Panc1 (cell line): Measurements from ENCODE around the gene APCDD1L. TPM values are rescaled to one million over a fixed set of nuclear protein-coding genes. Genes with fewer than 3 reads are reported as not detected.

Source experiments
- ATAC-seq: fragments of 200-7000 bp; cut with Tn5 transposase; 2 replicates; pipeline ENCODE4 v1.9.1; 2020; ENCODE audit warnings: mild to moderate bottlenecking, moderate library complexity
- BruUV-seq: library from RNA; stranded (reverse); fragments of 400-500 nt; replicated peaks from 2 replicates; lab custom pipeline; 2021; lab: Mats Ljungman, UMichigan
- CTCF ChIA-PET: fragments of 300-600 bp; sonication (Branson Sonifier 250); formaldehyde crosslinking; loops from one replicate; lab custom pipeline; 2022; ENCODE audit warnings: antibody characterized with exemption; lab: Charles Lee
- POLR2A ChIA-PET: fragments of 300-600 bp; sonication (Branson Sonifier 250); formaldehyde crosslinking; loops from one replicate; lab custom pipeline; 2022; ENCODE audit warnings: antibody characterized with exemption; lab: Charles Lee
- DNase-seq: peaks from one replicate; pipeline ENCODE4 v3.0.0-alpha.2; 2010; ENCODE audit warnings: low read depth, low spot score
- H3K27ac ChIP-seq: 2 replicates; pipeline ENCODE4 v1.5.1; 2011; ENCODE audit warnings: mild to moderate bottlenecking, low read length, inconsistent platforms
- H3K27me3 ChIP-seq: fragments of 200-500 bp; sonication (Bioruptor generic); 2 replicates; pipeline ENCODE4 v1.6.0; 2014; ENCODE audit warnings: low read length, inconsistent platforms; ENCODE audit not compliant: control insufficient read depth, insufficient read depth
- H3K36me3 ChIP-seq: fragments of 200-500 bp; sonication (Bioruptor generic); 2 replicates; pipeline ENCODE4 v1.5.1; 2014; ENCODE audit warnings: inconsistent platforms, mild to moderate bottlenecking, low read length, moderate library complexity; ENCODE audit not compliant: control insufficient read depth, insufficient read depth
- H3K4me1 ChIP-seq: 2 replicates; pipeline ENCODE4 v1.5.1; 2011; ENCODE audit warnings: inconsistent platforms, mild to moderate bottlenecking, low read length, moderate library complexity; ENCODE audit not compliant: control insufficient read depth, insufficient read depth
- H3K4me3 ChIP-seq, 2 experiments: 2 replicates each; pipeline ENCODE4 v1.5.1; 2011 to 2012; ENCODE audit warnings: low read depth in 2 of 2, low read length in 2 of 2, mild to moderate bottlenecking in 2 of 2, inconsistent platforms in 1 of 2, moderate library complexity in 1 of 2
- H3K9me3 ChIP-seq: fragments of 200-500 bp; sonication (Bioruptor generic); 2 replicates; pipeline ENCODE4 v1.5.1; 2014; ENCODE audit warnings: low read depth, mild to moderate bottlenecking, inconsistent platforms, low read length, moderate library complexity; ENCODE audit not compliant: control insufficient read depth, insufficient read depth
- CTCF ChIP-seq: fragments of 450-650 bp; IDR thresholded peaks from 2 replicates; pipeline ENCODE4 v1.5.1; 2017; ENCODE audit warnings: mild to moderate bottlenecking
- POLR2AphosphoS5 ChIP-seq: IDR thresholded peaks from 2 replicates; pipeline ENCODE4 v1.6.1; 2012; ENCODE audit warnings: mild to moderate bottlenecking, low read depth, low read length, moderate library complexity
- REST ChIP-seq, 2 experiments: IDR thresholded peaks; 2 replicates each; pipeline ENCODE4 v1.6.1; 2011 to 2012; ENCODE audit warnings: low read depth in 2 of 2, control low read depth in 1 of 2, low read length in 1 of 2, mild to moderate bottlenecking in 1 of 2, moderate library complexity in 1 of 2; ENCODE audit not compliant: insufficient read depth in 1 of 2
- SIN3A ChIP-seq: IDR thresholded peaks from 2 replicates; pipeline ENCODE4 v1.6.1; 2012; ENCODE audit warnings: low read depth, mild to moderate bottlenecking, low read length, moderate library complexity, borderline replicate concordance; ENCODE audit not compliant: insufficient read depth
- TCF7L2 ChIP-seq: IDR thresholded peaks from 2 replicates; pipeline ENCODE4 v1.6.1; 2011; ENCODE audit warnings: mild to moderate bottlenecking, low read depth, low read length, inconsistent platforms
- in situ Hi-C: cut with HindIII; loops from 2 replicates; pipeline ENCODE4 v1.10.0; 2016; ENCODE audit warnings: low sequenced_read_pairs, low pct_unique_long_range_greater_than_20kb
- intact Hi-C: fragments of 100-400 bp; cut with micrococcal nuclease; formaldehyde crosslinking; loops from one replicate; pipeline ENCODE4 v1.10.0; 2022; ENCODE audit not compliant: unreplicated experiment
- total RNA-seq: library from RNA; stranded (reverse); gene quantifications from one replicate; pipeline ENCODE4 v1.2.1, GENCODE V29; 2021; ENCODE audit not compliant: unreplicated experiment

APCDD1L gene
- total RNA-seq, 1 experiment from 2014 or later = 0.62 TPM

- Histone ChIP-seq H3K9me3 (no peaks in the 10 kb centered on the region), H3K36me3 (no peaks in the 10 kb centered on the region), H3K4me3 (no peak overlapping the region), H3K4me1 (peaks cover 7% of the 10 kb centered on the region), H3K27ac (no peak overlapping the region), H3K27me3 (no peaks in the 10 kb centered on the region)
- in situ Hi-C loops = no loop called here
- intact Hi-C loops = no loop called here
- no TSS peak for BruUV-seq
- POLR2A ChIA-PET = no interaction called here
- CTCF ChIA-PET = no interaction called here
- TF ChIP-seq TCF7L2 = no peak
- no peak for ATAC-seq
- no peak for DNase-seq
Measured at GRCh38 chr20:58545565-58546415, 30.6 kb upstream of the APCDD1L start.

- H3K27me3 ChIP-seq = no peaks in the 10 kb centered on the region
- H3K27ac ChIP-seq = no peak overlapping the region
- intact Hi-C loops (no loop called here), in situ Hi-C loops (no loop called here)
- ChIA-PET POLR2A (no interaction called here), CTCF (no interaction called here)
- DNase-seq (no peak), ATAC-seq (no peak)
- no TSS peak for BruUV-seq
- no peaks in the 10 kb centered on the region for H3K36me3 ChIP-seq
- H3K4me1 ChIP-seq = peaks cover 7% of the 10 kb centered on the region
- no peak for TF ChIP-seq SIN3A
- TF ChIP-seq REST (IDR thresholded peaks at IDR 0.05; ENCODE audit: insufficient read depth in 1 of 2, low read depth in 2 of 2, low read length in 1 of 2) = no peak
- TF ChIP-seq POLR2AphosphoS5 = no peak
- TF ChIP-seq CTCF = no peak
- TF ChIP-seq TCF7L2 = no peak
- H3K4me3 ChIP-seq = no peak overlapping the region
- no peaks in the 10 kb centered on the region for H3K9me3 ChIP-seq
Measured at GRCh38 chr20:58544891-58545290, 29.7 kb upstream of the APCDD1L start.

GRCh38 chr20:58544286-58544685 is 29.1 kb upstream of the APCDD1L start:
- CTCF ChIA-PET = no interaction called here
- no peak overlapping the region for H3K27ac ChIP-seq
- no peak for DNase-seq
- no peaks in the 10 kb centered on the region for H3K9me3 ChIP-seq
- H3K4me1 ChIP-seq = peaks cover 7% of the 10 kb centered on the region
- no peak for ATAC-seq
- H3K36me3 ChIP-seq = no peaks in the 10 kb centered on the region
- POLR2A ChIA-PET = no interaction called here
- no peak overlapping the region for H3K4me3 ChIP-seq
- intact Hi-C loops (no loop called here), in situ Hi-C loops (no loop called here)
- no peaks in the 10 kb centered on the region for H3K27me3 ChIP-seq
- no peak for TF ChIP-seq POLR2AphosphoS5
- TF ChIP-seq TCF7L2 = no peak
- TF ChIP-seq CTCF = no peak
- TF ChIP-seq REST (IDR thresholded peaks at IDR 0.05; ENCODE audit: insufficient read depth in 1 of 2, low read depth in 2 of 2, low read length in 1 of 2) = no peak
- TF ChIP-seq SIN3A = no peak
- no TSS peak for BruUV-seq
